Left colon (tissue), 2 donors: ENCODE data around the gene FCRL6. TPM values are rescaled to one million over a fixed set of nuclear protein-coding genes. Genes with fewer than 3 reads are reported as not detected.

Experiments
- ATAC-seq: fragments of 200-7000 bp; cut with Tn5 transposase; one replicate; pipeline ENCODE4 v1.9.1; 2020; ENCODE audit warnings: mild to moderate bottlenecking, moderate library complexity
- DNase-seq, 2 donors: peaks; one replicate each; pipeline ENCODE4 v3.0.0-alpha.2; 2020
- intact Hi-C, 2 donors: fragments of 100-400 bp; cut with DNase I in 1 of 2; cut with micrococcal nuclease in 1 of 2; formaldehyde crosslinking; loops; one replicate each; pipeline versions ENCODE4 v1.11.2 to v1.14.0; 2022; cut with DNase I, micrococcal nuclease
- total RNA-seq, 2 donors: library from RNA; stranded (reverse); fragmentation: NEBNext Ultra II Directional; extraction: Animal tissue kit (Norgen Biotek cat#: 25700); gene quantifications; one replicate each; pipeline ENCODE4 v1.2.1, GENCODE V29; 2021
- donor health status: DM: no; HTN: no; CAD: no.
- donor health status: DM: yes; HTN: yes; CAD: no.

Gene FCRL6
- total RNA-seq, 2 donors from 2014 or later: 0.14 TPM; not detected in 1

GRCh38 chr1:159829822-159830465 is 27.8 kb downstream of the FCRL6 start:
- intact Hi-C loops: no loop called here
- ATAC-seq: no peak
- no peak for DNase-seq

DNA sequence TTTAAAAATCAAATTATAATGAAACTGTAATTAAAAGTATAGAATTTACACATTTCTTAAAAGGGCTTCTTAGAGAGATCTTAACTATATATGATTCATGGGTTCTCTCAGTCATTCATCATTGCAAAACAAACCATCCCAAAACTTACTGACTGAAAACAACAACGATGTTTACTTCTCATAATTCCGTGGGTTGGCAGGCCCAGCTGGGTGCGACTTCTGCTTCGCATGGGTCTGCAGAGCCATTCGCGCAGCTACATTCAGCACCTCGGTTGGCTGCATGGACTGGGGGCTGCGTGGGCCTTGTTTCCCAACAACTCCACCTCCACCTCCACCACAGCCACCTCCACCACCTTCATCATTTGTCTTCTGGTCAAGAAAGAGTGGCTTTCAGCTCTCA is 28.6 kb downstream of the FCRL6 start:
- ATAC-seq (no peak), DNase-seq (no peak)
- intact Hi-C loops: no loop called here

DNA sequence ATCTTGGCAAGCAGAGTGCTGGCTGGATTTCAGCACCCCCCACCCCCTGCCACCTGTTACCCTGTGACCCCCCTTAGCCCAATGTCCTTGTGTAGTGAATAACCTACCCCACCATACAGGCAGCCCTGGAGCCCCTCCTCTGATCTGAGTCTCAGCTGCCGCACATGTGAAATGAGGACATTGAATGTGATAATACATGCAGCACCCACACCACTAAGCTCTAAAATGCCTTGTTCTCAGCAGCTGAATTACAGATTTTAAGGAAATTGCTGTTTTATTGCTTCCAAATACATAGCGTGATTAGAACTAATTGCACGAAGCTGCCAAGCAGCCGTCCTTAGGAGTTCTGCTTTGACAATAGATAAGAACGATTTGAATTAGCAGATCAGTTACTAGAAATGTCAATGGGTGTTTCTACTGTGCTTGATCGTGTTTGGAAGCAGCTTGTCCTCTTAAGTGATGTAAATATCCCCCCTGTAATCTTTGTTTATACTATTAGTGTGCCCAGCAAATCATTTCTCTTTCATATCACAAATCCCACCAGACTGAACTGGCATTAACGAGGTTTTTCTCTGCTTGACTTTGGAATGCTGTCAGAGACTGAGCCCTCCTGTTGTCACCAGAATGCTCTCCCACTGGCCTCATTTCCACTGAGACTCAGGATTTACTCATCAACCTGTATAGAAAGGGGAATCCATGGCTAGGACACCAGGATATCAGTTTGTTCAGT is 29.4 kb downstream of the FCRL6 start:
- DNase-seq: no peak
- no peak for ATAC-seq
- intact Hi-C loops: no loop called here

GRCh38 chr1:159832309-159832708 is 30.1 kb downstream of the FCRL6 start:
- DNase-seq (no peak), ATAC-seq (no peak)
- intact Hi-C loops: no loop called here

DNA sequence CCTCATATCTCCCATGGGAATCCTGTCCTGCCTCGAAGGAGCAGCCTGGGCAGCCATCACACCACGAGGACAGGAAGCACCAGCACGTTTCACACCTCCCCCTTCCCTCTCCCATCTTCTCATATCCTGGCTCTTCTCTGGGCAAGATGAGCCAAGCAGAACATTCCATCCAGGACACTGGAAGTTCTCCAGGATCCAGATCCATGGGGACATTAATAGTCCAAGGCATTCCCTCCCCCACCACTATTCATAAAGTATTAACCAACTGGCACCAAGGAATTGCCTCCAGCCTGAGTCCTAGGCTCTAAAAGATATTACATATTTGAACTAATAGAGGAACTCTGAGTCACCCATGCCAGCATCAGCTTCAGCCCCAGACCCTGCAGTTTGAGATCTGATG is 33.2 kb downstream of the FCRL6 start:
- intact Hi-C loops: no loop called here
- no peak for ATAC-seq
- DNase-seq: no peak

DNA sequence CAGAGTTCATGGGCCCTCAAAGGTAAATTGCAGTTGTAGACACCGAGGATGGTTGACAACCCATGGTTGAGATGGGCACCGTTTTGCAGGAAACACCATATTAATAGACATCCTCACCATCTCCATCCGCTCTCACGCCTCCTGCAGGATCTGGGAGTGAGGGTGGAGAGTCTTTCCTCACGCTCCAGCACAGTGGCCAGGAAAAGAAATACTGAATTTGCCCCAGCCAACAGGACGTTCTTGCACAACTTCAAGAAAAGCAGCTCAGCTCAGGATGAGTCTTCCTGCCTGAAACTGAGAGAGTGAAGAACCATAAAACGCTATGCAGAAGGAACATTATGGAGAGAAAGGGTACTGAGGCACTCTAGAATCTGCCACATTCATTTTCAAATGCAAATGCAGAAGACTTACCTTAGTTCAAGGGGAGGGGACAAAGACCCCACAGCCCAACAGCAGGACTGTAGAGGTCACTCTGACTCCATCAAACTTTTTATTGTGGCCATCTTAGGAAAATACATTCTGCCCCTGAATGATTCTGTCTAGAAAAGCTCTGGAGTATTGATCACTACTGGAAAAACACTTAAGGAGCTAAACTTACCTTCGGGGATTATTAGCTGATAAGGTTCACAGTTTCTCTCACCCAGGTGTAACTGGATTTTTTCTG is 33.8 kb downstream of the FCRL6 start:
- no peak for DNase-seq
- ATAC-seq: no peak
- intact Hi-C loops: no loop called here

DNA sequence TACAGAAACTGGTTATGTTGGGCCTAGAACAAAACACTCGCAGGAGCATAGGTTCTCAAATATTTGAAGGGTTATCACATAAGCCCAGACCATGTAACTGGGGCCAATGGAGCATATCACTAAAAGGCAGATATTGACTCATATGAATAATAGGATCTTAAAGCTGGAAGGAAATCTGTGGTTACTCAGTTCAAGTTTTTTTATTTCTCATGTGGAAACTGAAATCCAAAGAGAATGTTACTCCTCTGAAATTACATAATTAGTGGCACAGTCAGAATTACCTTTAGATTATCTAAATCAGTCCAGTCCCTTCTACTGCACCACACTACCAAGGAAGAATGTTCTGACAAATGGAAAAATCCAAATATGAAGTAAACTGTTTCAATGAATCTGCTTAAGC is 36.6 kb downstream of the FCRL6 start:
- DNase-seq: no peak
- intact Hi-C loops: no loop called here
- ATAC-seq: no peak

GRCh38 chr1:159839116-159839849 is 37.1 kb downstream of the FCRL6 start:
- no peak for ATAC-seq
- no peak for DNase-seq
- intact Hi-C loops: no loop called here

DNA sequence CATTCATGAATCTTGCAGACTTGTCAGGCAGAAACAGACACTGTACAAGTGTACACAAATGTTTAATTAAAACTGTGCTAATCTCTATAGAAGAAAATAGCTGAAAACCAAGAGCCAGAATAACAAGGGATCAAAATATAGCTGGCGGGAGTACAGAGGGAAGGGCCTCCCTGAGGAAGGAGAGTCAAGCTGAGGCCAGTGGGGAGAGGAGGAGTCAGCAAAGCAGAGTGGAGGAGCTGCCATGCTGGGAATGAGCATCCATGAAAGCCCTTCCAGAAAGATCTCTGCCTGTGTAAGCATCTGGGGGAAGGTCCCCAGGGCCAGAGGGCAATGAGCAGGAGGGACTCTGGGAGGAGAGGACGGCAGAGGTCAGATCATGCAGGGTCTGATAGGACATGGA is 39.6 kb downstream of the FCRL6 start:
- ATAC-seq (no peak), DNase-seq (no peak)
- intact Hi-C loops: no loop called here

DNA sequence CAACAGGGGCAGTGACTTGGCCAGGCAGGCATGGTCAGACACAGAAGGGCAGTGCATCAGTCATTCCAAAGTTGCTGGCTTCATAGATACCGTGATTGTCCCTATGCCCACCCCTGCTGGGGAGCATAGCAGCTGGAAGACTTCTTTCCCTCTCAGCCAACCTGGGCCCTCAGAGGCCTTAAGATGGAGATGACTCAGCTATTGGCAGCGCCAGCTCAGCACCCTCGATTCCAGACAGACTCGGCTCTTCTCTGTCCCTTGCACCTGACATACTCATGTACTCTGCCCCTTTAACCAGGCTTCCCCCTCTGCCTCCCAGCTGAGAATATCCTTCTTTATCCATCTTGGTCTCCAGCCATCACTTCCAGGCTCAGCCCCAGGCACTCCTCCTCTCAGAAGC is 41.3 kb downstream of the FCRL6 start:
- ATAC-seq: no peak

DNA sequence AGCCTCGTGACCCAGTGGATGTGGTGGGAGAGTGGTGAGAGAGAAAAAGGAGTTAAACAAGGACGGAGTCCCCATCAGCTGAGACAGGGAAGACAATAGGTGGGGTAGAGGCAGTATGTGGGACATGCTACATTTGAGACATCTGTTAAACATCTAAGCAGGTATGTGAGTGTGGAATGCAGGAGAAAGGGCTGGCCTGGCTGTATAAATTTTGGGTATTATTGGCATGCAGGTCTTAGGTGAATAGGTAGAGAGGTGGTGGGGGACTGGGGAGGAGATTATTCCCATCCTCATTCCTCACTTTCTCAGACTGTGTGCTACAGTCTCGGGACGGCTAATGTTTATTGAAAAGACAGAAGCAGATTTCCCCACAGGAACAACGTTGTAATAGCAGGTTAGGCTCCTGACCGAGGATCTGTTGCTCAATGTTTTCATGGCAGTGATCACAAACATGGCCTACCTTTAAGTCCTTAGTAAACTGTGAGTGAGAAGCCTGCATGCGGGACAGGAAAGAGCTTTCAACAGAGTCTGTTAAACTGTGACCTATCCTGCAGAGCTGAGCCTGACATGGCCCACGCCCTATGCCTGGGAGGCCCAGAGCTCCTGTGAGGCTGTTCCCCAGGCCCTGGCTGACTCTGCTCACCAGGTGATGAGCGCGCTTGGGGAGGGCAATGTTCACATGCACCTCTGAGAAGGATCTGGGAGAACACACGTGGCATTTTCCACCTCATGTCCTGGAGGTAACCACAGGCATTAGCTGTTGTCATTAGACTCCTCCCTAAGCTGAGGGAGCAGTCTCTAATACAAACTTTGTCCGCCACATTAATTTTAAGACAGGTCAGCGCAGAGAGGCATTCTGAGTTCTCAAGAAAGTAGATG is 43.8 kb downstream of the FCRL6 start:
- intact Hi-C loops: no loop called here
- ATAC-seq (peak; percentile 86), DNase-seq (peak in 1 of 2 donors; percentile 34)

More for the DNA sequence above, 41.3 kb downstream of the FCRL6 start:
- no peak for DNase-seq
- intact Hi-C loops: no loop called here

DNA sequence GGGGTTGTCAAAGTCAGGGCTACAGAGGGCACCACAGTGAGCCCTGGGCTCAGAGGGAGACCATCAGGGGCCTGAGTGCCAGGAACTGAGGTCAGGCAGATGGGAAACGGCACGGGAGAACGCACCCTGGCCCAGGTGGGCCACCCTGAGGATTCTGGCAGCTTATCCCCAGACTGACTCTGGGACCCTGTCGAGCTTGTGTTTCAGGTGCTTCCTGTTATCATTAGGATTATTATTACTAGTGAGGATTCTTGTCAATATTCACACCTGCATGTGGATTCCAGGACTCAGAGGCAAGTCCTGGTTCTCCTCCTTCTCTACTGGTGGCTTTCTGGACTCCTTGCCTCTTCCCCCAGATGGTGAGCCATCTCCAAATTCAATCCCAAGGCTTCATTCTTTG is 45.1 kb downstream of the FCRL6 start:
- intact Hi-C loops: no loop called here

GRCh38 chr1:159848326-159848725 is 46.2 kb downstream of the FCRL6 start:
- DNase-seq (no peak), ATAC-seq (no peak)
- intact Hi-C loops: no loop called here

More for the DNA sequence above, 45.1 kb downstream of the FCRL6 start:
- ATAC-seq: no peak
- DNase-seq: no peak

DNA sequence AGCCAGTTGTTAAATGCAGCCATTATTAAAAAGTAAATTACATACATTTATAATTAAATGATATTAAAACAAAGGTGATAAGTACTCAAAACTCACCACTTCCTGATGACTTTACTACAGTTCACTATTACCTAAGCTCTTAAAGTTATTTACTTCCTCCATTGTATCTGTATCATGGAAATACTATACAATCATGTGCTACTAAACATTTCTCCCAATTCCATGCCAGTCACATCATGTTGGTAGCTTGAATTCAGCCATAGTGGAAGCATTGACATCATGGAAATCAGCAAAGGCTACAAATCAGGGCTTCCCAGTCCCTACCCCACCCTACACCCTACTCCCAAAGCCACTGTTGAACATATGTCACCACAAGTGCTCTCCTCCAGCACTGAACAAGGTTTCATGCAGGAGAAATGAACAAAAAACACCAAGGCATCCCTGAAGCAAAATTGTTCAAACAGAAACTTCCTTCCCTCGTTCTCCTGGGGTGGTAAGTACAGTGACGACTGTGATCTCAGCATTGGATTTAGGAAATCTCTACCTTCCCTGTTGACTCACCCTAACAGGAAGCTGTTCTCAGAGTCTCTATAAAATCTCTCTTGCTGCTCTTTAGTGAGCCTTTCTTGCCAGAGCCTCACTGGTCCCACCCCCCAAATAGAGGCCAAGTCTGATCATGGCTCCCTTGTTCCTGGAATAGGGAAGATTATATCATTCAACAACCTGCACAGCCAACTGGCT is 47.6 kb downstream of the FCRL6 start:
- ATAC-seq (no peak), DNase-seq (no peak)
- intact Hi-C loops: no loop called here

DNA sequence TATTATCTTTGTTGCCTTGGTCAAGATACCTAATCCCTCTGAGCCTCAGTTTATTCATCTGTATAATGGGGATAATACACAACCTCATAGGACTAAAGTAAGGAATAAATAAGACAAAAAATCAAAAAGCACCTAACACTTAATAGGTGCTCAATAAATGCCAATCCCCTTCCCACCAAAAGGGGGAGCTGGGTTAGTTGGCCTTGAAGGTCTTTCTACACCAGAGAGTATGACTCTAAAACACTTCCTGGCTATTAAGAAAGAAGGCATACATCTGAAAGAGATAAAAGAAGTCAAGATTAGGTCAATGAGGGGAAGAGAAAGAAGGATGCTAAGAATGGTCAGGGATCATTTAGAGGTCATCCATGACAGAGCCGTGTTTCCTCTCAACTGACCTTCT is 49.2 kb downstream of the FCRL6 start:
- intact Hi-C loops: no loop called here
- no peak for DNase-seq

DNA sequence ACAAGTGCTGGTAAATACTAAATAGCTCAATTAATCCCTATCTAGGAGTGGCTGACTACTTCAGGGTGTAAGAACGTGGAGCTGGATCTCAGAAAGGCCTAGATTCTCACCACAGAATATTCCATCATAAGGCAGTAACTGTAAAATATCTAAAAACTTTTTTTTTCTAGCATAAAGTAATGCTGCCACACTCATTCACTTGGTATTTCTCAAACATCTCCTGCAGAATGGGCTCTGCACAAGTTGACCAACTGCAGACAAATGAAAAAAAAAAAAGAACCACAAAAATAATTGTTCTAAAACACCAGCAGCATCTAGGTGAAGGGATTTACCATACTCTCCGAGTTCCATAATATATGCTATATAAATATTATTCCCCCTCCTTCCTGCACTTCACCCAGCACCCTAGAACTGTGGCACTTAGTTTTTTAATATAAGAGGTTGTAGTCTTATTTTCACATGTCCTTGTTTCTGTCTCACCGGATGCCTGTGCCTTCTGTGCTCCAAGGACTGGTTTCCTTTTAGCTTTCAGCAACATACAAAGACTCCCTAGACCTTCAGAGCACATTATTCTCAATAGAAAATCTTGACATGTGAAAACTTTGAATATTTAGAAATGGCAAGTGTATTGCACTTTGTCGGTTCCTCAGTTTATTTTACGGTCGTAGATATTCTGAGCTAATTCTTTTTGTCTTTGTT is 51.4 kb downstream of the FCRL6 start:
- intact Hi-C loops: no loop called here
- no peak for DNase-seq
- no peak for ATAC-seq

More for the DNA sequence above, 49.2 kb downstream of the FCRL6 start:
- no peak for ATAC-seq

GRCh38 chr1:159854116-159854692 is 52.0 kb downstream of the FCRL6 start:
- peak; percentile 85 for ATAC-seq
- DNase-seq: peak; percentile 90 to 94

More at GRCh38 chr1:159854116-159854692, 52.0 kb downstream of the FCRL6 start:
- intact Hi-C loops: no loop called here
